H9 (cell line): ENCODE data around the gene LAMA5. TPM values are rescaled to one million over a fixed set of nuclear protein-coding genes. Genes with fewer than 3 reads are reported as not detected.

Source experiments
- DNase-seq: peaks from one replicate; pipeline ENCODE4 v3.0.0-alpha.2; 2017
- H2AFZ ChIP-seq: one replicate; pipeline ENCODE4 v1.6.1; 2013; ENCODE audit warnings: mild to moderate bottlenecking, low read length, control low read depth, moderate library complexity
- H2AK5ac ChIP-seq: 2 replicates; pipeline ENCODE4 v1.6.1; 2013; ENCODE audit warnings: low read length, control low read depth, mixed read lengths; ENCODE audit not compliant: insufficient read length
- H2BK120ac ChIP-seq: one replicate; pipeline ENCODE4 v1.6.1; 2013; ENCODE audit warnings: low read depth, mild to moderate bottlenecking, low read length, control low read depth, inconsistent platforms; ENCODE audit not compliant: poor library complexity, severe bottlenecking
- H2BK12ac ChIP-seq: 2 replicates; pipeline ENCODE4 v1.6.1; 2013; ENCODE audit warnings: low read length, control low read depth, mixed read lengths, low read depth; ENCODE audit not compliant: insufficient read length
- H2BK15ac ChIP-seq: 2 replicates; pipeline ENCODE4 v1.6.1; 2013; ENCODE audit warnings: low read depth, low read length, control low read depth
- H2BK20ac ChIP-seq: one replicate; pipeline ENCODE4 v1.6.1; 2013; ENCODE audit warnings: low read depth, mild to moderate bottlenecking, low read length, control low read depth, inconsistent platforms; ENCODE audit not compliant: poor library complexity, severe bottlenecking
- H2BK5ac ChIP-seq: 2 replicates; pipeline ENCODE4 v1.6.1; 2013; ENCODE audit warnings: low read length, control low read depth, mixed read lengths; ENCODE audit not compliant: insufficient read length
- H3K14ac ChIP-seq: 2 replicates; pipeline ENCODE4 v1.6.1; 2013; ENCODE audit warnings: low read length, control low read depth; ENCODE audit not compliant: insufficient read depth
- H3K18ac ChIP-seq: 2 replicates; pipeline ENCODE4 v1.6.1; 2013; ENCODE audit warnings: low read depth, mild to moderate bottlenecking, mixed read lengths, low read length, control low read depth; ENCODE audit not compliant: insufficient read length
- H3K23ac ChIP-seq: 2 replicates; pipeline ENCODE4 v1.6.1; 2013; ENCODE audit warnings: low read length, control low read depth, mixed read lengths, low read depth; ENCODE audit not compliant: insufficient read length
- H3K23me2 ChIP-seq: 2 replicates; pipeline ENCODE4 v1.6.1; 2013; ENCODE audit warnings: low read depth, mild to moderate bottlenecking, mixed read lengths, low read length, control low read depth; ENCODE audit not compliant: insufficient read length, poor library complexity, severe bottlenecking
- H3K27ac ChIP-seq: 2 replicates; pipeline ENCODE4 v1.5.1; 2013; ENCODE audit warnings: low read length, control low read depth, mixed read lengths, low read depth; ENCODE audit not compliant: insufficient read length
- H3K27me3 ChIP-seq: 2 replicates; pipeline ENCODE4 v1.6.1; 2013; ENCODE audit warnings: low read length, control low read depth, inconsistent platforms; ENCODE audit not compliant: insufficient read depth
- H3K4ac ChIP-seq: 2 replicates; pipeline ENCODE4 v1.6.1; 2013; ENCODE audit warnings: low read depth, mild to moderate bottlenecking, control low read depth, inconsistent platforms, low read length, moderate library complexity
- H3K4me1 ChIP-seq: 2 replicates; pipeline ENCODE4 v1.6.1; 2013; ENCODE audit warnings: low read length, control low read depth, inconsistent platforms; ENCODE audit not compliant: insufficient read depth
- H3K4me2 ChIP-seq: 2 replicates; pipeline ENCODE4 v1.6.1; 2013; ENCODE audit warnings: low read length, control low read depth, mixed read lengths; ENCODE audit not compliant: insufficient read length, insufficient read depth
- H3K56ac ChIP-seq: 2 replicates; pipeline ENCODE4 v1.6.1; 2013; ENCODE audit warnings: low read depth, mild to moderate bottlenecking, mixed read lengths, low read length, control low read depth; ENCODE audit not compliant: insufficient read length
- H3K79me1 ChIP-seq: 2 replicates; pipeline ENCODE4 v1.6.1; 2013; ENCODE audit warnings: low read depth, mild to moderate bottlenecking, moderate library complexity, low read length, control low read depth, inconsistent platforms; ENCODE audit not compliant: insufficient read depth, poor library complexity, severe bottlenecking
- H3K79me2 ChIP-seq: 2 replicates; pipeline ENCODE4 v1.6.1; 2013; ENCODE audit warnings: low read length, control low read depth, inconsistent platforms; ENCODE audit not compliant: insufficient read depth
- H3K9ac ChIP-seq: 2 replicates; pipeline ENCODE4 v1.6.1; 2013; ENCODE audit warnings: low read length, control low read depth, mixed read lengths; ENCODE audit not compliant: insufficient read length; ENCODE audit errors: extremely low read depth
- H3K9me3 ChIP-seq: one replicate; pipeline ENCODE4 v1.6.1; 2013; ENCODE audit warnings: low read depth, low read length, inconsistent platforms; ENCODE audit not compliant: control insufficient read depth
- H3T11ph ChIP-seq: one replicate; pipeline ENCODE4 v1.6.1; 2013; ENCODE audit warnings: mild to moderate bottlenecking, low read length, control low read depth, inconsistent platforms
- H4K20me1 ChIP-seq: one replicate; pipeline ENCODE4 v1.6.1; 2013; ENCODE audit not compliant: control insufficient read depth, insufficient read length, insufficient read depth
- H4K5ac ChIP-seq: 2 replicates; pipeline ENCODE4 v1.6.1; 2013; ENCODE audit warnings: low read depth, mild to moderate bottlenecking, mixed read lengths, low read length, control low read depth; ENCODE audit not compliant: insufficient read length
- H4K8ac ChIP-seq: replicated peaks from 2 replicates; pipeline ENCODE4 v1.6.1; 2013; ENCODE audit warnings: low read length, control low read depth, mixed read lengths, low read depth; ENCODE audit not compliant: insufficient read length
- H4K91ac ChIP-seq: 2 replicates; pipeline ENCODE4 v1.6.1; 2013; ENCODE audit warnings: low read depth, mild to moderate bottlenecking, moderate library complexity, mixed read lengths, low read length, control low read depth; ENCODE audit not compliant: insufficient read length
- H3K27ac Mint-ChIP-seq, 3 experiments: 2 replicates in 2 of 3; 3 replicates in 1 of 3; pipeline ENCODE4 v1.8.0; 2020 to 2021; ENCODE audit warnings: mixed read lengths in 3 of 3, mild to moderate bottlenecking in 1 of 3, moderate library complexity in 1 of 3
- H3K27me3 Mint-ChIP-seq: 2 replicates; pipeline ENCODE4 v1.8.0; 2021; ENCODE audit warnings: low read depth, mild to moderate bottlenecking, moderate library complexity, mixed read lengths
- H3K36me3 Mint-ChIP-seq, 3 experiments: 2 replicates in 2 of 3; 3 replicates in 1 of 3; pipeline ENCODE4 v1.8.0; 2020 to 2021; ENCODE audit warnings: low read depth in 3 of 3, mixed read lengths in 3 of 3; ENCODE audit not compliant: insufficient read depth in 1 of 3
- H3K4me1 Mint-ChIP-seq, 2 experiments: 2 replicates each; pipeline ENCODE4 v1.8.0; 2020; ENCODE audit warnings: mixed read lengths in 2 of 2
- H3K4me3 Mint-ChIP-seq, 2 experiments: 2 replicates in 1 of 2; 3 replicates in 1 of 2; pipeline ENCODE4 v1.8.0; 2020 to 2021; ENCODE audit warnings: mild to moderate bottlenecking in 2 of 2, mixed read lengths in 2 of 2, moderate library complexity in 1 of 2
- H3K9me3 Mint-ChIP-seq, 2 experiments: 2 replicates in 1 of 2; 3 replicates in 1 of 2; pipeline ENCODE4 v1.8.0; 2020; ENCODE audit warnings: mild to moderate bottlenecking in 2 of 2, mixed read lengths in 2 of 2, moderate library complexity in 1 of 2
- CTCF ChIP-seq: fragments of 200-600 bp; sonication (generic); conservative IDR thresholded peaks from 3 replicates; pipeline ENCODE4 v1.8.0; 2021; ENCODE audit warnings: antibody characterized with exemption, mild to moderate bottlenecking
- WGBS: extraction: QIAGEN DNeasy Blood & Tissue Kit; methylation state at CpG from one replicate; pipeline ENCODE4 v1.1.7; 2013; ENCODE audit warnings: missing lambda C conversion rate, low lambda C conversion rate, mixed read lengths; ENCODE audit not compliant: insufficient read length; ENCODE audit errors: extremely low coverage; 5-methylcytosine and 5-hydroxymethylcytosine counted together
- total RNA-seq: library from RNA; stranded (reverse); gene quantifications from 2 replicates; pipeline ENCODE4 v1.2.1, GENCODE V29; 2021

The LAMA5 gene
- total RNA-seq, 1 experiment from 2014 or later: 200 TPM

- Histone ChIP-seq H3K56ac (no peak overlapping the region), H3K9ac (no peak overlapping the region), H3K27me3 (no peaks in the 10 kb centered on the region), H2BK20ac (no peak overlapping the region), H4K8ac (no peak overlapping the region), H3K4me1 (no peaks in the 10 kb centered on the region), H3K14ac (no peak overlapping the region), H2BK5ac (no peak overlapping the region), H2BK15ac (no peak overlapping the region), H4K5ac (no peak overlapping the region), H3K4ac (no peak overlapping the region), H3K79me1 (no peaks in the 10 kb centered on the region), H3T11ph (no peak overlapping the region), H4K91ac (no peak overlapping the region), H3K27ac (no peak overlapping the region), H3K18ac (no peak overlapping the region), H3K9me3 (no peaks in the 10 kb centered on the region), H2AFZ (no peak overlapping the region), H2BK120ac (no peak overlapping the region), H3K4me2 (no peak overlapping the region), H2BK12ac (no peak overlapping the region), H3K23me2 (no peaks in the 10 kb centered on the region), H3K79me2 (no peaks in the 10 kb centered on the region), H4K20me1 (no peaks in the 10 kb centered on the region), H3K23ac (no peak overlapping the region), H2AK5ac (no peak overlapping the region)
- Mint-ChIP-seq H3K9me3 (no peaks in the 10 kb centered on the region; a peak in 2 of 5 replicates), H3K27me3 (no peaks in the 10 kb centered on the region; the same call in none of the 2 replicates), H3K36me3 (peaks cover 22 to 75% (median 71%) of the 10 kb centered on the region in 3 experiments; a peak in 6 of 7 replicates), H3K4me3 (no peak overlapping the region), H3K4me1 (peaks cover 0 to 3% of the 10 kb centered on the region in 2 experiments; a peak in 1 of 4 replicates), H3K27ac (no peak overlapping the region; a peak in 1 of 7 replicates)
- TF ChIP-seq CTCF: no peak
- no CpG with 5 or more reads among the region's 33 CpGs for WGBS
- no peak for DNase-seq
Observed at GRCh38 chr20:62327726-62328495, 39.2 kb downstream of the LAMA5 start.
